SH-SY5Y (cell line): ENCODE results near the gene CCDC170.

ENCODE experiments used
- GATA2 ChIP-seq: IDR thresholded peaks from 2 replicates; pipeline ENCODE4 v1.6.1; 2011; ENCODE audit warnings: mild to moderate bottlenecking, low read depth, low read length
- GATA3 ChIP-seq: IDR thresholded peaks from 2 replicates; pipeline ENCODE4 v1.6.1; 2011; ENCODE audit warnings: low read depth, mild to moderate bottlenecking, low read length, moderate library complexity

GRCh38 chr6:151534576-151534975 is 40.8 kb downstream of the CCDC170 start:
- no peak for TF ChIP-seq GATA3
- no peak for TF ChIP-seq GATA2
